Muscle of arm (tissue), 12 donors: ENCODE measurements around the gene CORO2B. TPM values are rescaled to one million over a fixed set of nuclear protein-coding genes. Genes with fewer than 3 reads are reported as not detected.
A peak's percentile ranks its signal among the peaks of the same experiment; 100 is the strongest.

Experiments
- DNase-seq: peaks from one replicate; pipeline ENCODE4 v3.0.0-alpha.2; 2013
- polyA plus RNA-seq, 12 donors: library from polyadenylated mRNA; unstranded; fragments of 120-200 nt; gene quantifications; one replicate each; pipeline ENCODE4 v1.2.1, GENCODE V29; 2013; ENCODE audit not compliant: insufficient read length in 12 of 12

Gene CORO2B
- polyA plus RNA-seq, 12 donors, result 4.3 to 10.6 (median 6.0) TPM; not detected in 1

- DNase-seq, result peak; percentile 68
Measured at GRCh38 chr15:68553994-68554720, 24.6 kb upstream of the CORO2B start.

DNA sequence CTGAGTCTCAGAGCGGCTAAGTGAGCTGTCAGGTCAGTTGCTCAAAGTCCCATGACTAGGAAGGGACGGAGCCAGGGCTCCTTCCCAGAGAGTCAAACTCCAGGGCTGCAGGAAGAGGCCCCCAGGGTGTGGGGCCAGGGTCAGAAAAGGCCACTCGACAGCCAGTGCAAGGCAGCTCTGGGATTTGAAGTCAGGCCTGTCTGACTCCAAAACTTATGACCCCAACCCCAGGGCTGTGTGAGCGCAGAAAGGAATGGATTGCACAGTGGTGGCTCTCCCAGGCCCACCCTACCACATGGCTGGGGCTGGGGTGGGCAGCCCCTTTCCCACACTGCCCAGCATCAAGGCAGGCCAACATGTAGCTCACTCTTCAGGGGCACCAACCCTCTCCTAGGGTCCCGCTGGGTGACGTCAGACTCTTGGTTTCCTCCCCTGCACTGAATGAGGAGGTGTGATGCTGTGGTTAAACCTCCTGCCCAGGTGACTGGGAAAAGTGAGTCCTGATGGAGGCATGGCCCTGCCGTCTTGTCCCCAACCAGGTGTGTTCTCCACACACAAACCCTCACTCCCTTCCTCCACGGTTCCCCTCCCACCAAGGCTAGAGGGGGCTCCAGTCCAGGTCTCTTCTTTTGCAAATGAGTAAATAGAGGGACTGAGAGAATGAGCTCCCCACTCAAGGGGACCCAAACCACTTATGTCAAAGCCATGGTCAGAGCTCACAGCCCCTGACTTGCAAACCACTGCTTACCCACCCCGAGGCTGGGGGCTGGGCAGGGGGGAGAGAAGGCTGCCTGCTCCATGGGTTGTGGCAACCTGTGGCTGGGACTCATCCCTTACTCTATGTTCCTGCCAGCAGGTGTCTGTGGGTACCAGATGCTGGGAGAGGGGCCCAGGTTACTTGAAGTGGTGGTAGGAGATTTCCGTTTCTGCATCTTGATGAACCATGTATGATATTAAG is 23.8 kb upstream of the CORO2B start:
- no peak for DNase-seq

DNA sequence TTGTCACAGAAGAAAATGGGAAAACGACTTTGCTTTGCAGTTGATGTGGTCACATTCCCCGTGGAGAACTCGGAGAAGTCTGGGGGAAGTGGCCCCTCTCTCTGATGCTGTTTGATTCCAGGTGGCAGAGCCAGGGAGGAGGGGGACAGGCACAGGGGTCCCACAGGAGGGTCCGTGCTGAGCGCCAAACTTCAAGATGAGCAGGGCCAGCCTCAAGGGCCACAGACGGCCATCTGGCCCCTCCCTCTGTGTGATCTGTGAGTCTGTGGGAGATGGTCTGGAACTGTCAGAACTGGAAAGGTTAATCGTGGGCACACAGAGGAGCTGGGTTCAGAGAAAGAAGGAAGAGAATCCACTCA is 23.1 kb upstream of the CORO2B start:
- no peak for DNase-seq

- no peak for DNase-seq
Measured at GRCh38 chr15:68556139-68556990, 22.4 kb upstream of the CORO2B start.

DNA sequence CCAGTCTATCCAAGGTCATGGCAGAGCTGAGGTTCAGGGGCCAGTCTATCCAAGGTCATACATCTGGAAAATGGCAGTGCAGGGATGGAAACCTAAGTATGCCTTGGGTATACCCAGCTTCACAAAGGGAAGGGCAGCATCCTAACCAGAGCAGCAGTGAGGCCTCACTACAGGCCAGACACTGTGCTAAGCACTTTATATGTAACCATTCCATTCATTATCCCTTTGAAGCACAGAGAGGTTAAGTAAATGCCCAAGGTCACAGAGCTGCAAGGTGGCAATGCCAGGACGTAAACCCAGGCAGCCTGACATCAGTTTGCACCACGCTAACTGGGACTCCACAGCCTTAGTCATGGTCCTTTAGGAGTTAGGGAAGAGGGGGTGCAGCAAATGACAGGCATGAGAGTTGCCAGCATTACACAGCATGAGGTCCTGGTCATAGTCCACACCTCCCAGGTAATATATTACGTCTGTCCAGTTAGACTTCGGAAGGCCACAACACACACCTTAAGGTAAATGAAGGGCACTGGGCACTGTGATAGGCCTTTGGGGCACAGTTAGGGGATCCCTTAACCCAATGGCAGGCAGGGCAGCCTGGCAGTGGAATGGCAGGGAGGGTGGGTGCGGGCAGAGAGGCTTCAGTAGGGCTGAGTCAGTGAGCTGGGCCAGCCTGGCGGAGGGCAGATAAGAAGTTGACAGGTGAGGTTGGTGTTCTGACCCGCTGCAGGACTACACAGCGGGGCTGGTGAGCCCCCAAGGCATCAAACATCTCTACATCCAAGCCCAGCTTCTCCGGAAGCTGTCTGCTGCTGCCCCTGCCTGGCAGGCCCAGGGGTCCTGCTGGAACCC is 21.1 kb upstream of the CORO2B start:
- no peak for DNase-seq

- no peak for DNase-seq
Measured at GRCh38 chr15:68558318-68559305, 20.2 kb upstream of the CORO2B start.

DNA sequence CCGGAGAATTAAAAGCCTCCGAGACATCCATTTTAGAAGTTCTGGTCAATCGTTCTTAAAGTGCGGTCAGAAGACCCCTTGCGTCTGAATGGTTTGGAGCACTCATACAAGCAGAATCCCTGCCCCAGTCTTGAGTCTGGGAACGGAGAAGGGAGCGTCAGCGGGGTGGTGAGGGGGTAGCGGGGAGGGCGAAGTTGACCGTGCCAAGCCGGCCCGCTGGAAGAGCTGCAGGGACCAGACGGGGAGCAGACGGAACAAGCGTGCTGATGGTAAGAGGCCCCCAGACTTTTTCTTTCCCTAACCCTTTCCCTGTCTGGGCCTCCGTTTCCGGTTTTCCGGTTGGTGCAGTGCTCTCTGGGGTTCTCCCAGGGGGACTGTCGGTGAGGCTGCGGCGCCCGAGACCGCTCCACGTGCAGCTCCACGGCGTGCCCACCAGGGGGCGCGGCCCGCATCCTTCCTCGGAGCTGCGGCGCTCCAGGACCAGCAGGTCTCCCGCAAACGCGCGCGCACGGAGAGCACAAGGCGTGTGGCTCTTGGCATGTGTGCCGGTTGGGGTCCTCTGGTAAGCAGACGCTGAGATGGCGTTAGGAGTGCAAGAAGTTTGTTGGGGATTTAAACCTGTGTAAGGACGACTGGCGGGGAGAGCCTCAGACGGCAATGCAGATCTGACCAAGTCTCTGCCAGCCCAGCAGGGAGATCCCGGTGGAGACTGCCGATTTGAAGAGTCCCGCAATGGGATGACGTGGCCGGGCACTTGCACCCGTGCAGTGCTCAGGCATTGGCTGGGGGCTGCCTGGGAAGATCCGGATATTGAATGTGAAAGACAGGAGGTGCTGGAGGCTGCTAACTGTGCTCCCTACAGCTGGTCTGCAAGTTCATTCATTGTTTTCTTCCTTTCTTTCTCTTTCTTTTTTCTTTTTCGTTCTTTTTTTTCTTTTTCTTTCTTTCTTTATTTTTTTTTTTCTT is 19.2 kb upstream of the CORO2B start:
- DNase-seq, result peak; percentile 82

- DNase-seq, result no peak
Measured at GRCh38 chr15:68560501-68561113, 18.2 kb upstream of the CORO2B start.

DNA sequence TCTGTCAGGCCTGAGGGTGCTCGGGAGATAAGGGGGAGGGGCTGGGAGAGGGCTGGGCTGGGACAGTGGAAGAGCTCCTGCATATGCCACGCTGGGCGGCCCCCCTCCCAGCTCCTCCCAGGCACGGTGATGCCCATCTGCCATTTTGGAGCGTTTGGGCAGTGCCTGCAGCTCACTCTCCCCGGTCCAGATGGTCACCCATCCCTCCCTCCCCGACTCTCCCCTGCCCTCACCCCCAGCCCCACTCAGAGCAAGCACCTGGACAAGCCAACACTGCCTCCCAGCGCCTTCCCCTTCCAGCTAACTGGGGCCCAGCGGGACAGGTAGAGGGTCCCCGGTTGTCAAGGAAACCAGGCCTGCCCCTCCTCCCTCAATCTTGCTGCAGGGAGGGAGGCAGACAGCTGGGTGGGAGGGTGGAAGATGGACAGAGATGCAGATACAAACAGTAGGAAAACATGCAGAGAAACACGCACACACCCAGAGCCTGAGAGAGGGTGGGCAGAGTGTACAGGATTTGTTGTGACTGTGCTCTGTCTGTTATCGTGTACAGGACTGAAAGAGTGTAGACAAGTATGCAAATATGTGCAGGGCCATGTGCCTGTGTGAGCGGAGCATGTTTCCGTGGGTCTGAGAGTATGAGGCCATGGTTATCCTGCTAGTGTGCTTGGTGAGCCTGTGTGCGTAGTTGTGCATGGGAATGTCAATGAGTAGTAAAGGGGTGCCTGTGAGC is 17.5 kb upstream of the CORO2B start:
- DNase-seq, result no peak

GRCh38 chr15:68561901-68562300 is 16.9 kb upstream of the CORO2B start:
- DNase-seq, result no peak

GRCh38 chr15:68564173-68564572 is 14.6 kb upstream of the CORO2B start:
- no peak for DNase-seq

- no peak for DNase-seq
Measured at GRCh38 chr15:68565234-68565633, 13.6 kb upstream of the CORO2B start.

GRCh38 chr15:68565726-68566125 is 13.1 kb upstream of the CORO2B start:
- no peak for DNase-seq

DNA sequence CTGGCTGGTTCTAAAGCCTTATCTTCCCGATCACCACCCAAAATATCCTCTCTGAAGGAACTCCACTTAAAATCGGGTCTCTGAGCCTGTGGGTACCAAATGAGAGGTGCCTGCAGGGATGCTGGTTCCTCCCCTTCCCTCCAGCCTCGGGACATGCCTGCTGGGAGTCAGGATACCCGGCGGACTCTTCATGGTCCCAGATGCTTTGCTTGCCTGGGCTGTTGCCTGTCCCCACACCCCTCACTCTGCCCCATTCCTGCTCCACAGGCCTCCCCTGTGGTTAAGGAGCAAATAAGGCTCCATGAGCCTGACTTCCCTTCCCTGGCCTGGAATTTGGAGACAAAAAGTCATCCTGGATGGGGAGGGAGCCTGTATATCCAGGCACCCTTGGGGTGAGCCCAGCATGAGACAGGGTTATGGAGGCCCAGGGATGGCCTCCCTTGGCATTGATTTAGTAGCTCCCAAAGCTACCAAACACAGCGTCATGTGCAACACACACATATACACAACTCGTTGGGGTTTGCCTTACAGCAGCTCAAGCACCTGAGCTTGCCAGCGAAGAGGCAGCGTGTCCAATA is 12.3 kb upstream of the CORO2B start:
- DNase-seq, result no peak

DNA sequence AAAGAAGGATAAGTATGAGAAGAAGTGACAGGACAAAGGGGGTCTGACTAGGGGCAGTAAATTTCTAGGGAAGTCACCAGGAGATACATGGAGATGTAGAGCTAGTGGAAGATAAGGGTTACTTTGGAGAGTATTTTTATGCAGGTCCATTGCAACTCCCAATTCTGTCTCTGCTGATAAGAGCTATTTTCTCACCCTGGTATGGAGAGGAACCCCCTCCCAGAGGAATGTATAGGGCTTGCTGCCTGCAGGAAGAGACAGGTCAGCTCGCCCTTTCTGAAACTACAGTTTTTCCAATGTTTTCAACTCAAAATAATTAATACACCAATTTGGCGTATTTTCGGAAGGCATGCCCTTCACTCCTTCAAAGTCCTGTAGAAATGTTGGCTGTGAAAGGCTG is 11.4 kb upstream of the CORO2B start:
- DNase-seq, result no peak

- no peak for DNase-seq
Measured at GRCh38 chr15:68570974-68571373, 7.8 kb upstream of the CORO2B start.

- DNase-seq, result no peak
Measured at GRCh38 chr15:68571582-68571981, 7.2 kb upstream of the CORO2B start.
